Adrenal gland (tissue), 12 donors: ENCODE data around the gene MATR3. TPM values are rescaled to one million over a fixed set of nuclear protein-coding genes. Genes with fewer than 3 reads are reported as not detected.
A peak's percentile ranks its signal among the peaks of the same experiment; 100 is the strongest.

Experiments used
- DNase-seq, 7 donors: peaks; one replicate each; pipeline ENCODE4 v3.0.0-alpha.2; 2019 to 2020
- H3K27ac ChIP-seq, 5 donors: fragments of 200-600 bp; sonication (generic) in 4 of 5; 1 replicate in 3 of 5; 2 replicates in 2 of 5; pipeline versions ENCODE4 v1.5.1 to v1.8.0; 2016 to 2020; ENCODE audit warnings: mild to moderate bottlenecking in 1 of 5
- H3K27me3 ChIP-seq: fragments of 200-600 bp; 2 replicates; pipeline ENCODE4 v1.8.0; 2021
- H3K36me3 ChIP-seq, 2 donors: fragments of 200-600 bp; replicated peaks in 1 of 2; 1 replicate in 1 of 2; 2 replicates in 1 of 2; pipeline versions ENCODE4 v1.5.1 to v1.8.0; 2018 to 2022
- H3K4me1 ChIP-seq, 2 donors: fragments of 200-600 bp; replicated peaks in 1 of 2; 1 replicate in 1 of 2; 2 replicates in 1 of 2; pipeline versions ENCODE4 v1.5.1 to v1.8.0; 2018 to 2021
- H3K4me3 ChIP-seq, 4 donors: fragments of 200-600 bp; sonication (generic) in 3 of 4; one replicate each; pipeline ENCODE4 v1.5.1; 2016 to 2018
- H3K9me3 ChIP-seq, 3 donors: fragments of 200-600 bp; sonication (generic) in 1 of 3; replicated peaks in 1 of 3; 1 replicate in 2 of 3; 2 replicates in 1 of 3; pipeline versions ENCODE4 v1.5.1 to v1.8.0; 2016 to 2021
- CTCF ChIP-seq, 6 experiments: fragments of 450-650 bp in 4 of 6; fragments of 200-600 bp in 2 of 6; sonication (generic) in 1 of 6; IDR thresholded peaks; 1 replicate in 5 of 6; 2 replicates in 1 of 6; pipeline versions ENCODE4 v1.5.1 to v1.8.0; 2016 to 2021; ENCODE audit warnings: antibody characterized with exemption in 6 of 6, mild to moderate bottlenecking in 2 of 6, moderate library complexity in 1 of 6
- POLR2A ChIP-seq, 2 donors: fragments of 450-650 bp; IDR thresholded peaks; one replicate each; pipeline ENCODE4 v1.6.1; 2017; ENCODE audit warnings: antibody characterized with exemption in 2 of 2, mild to moderate bottlenecking in 2 of 2, moderate library complexity in 1 of 2
- WGBS, 4 donors: extraction: QIAGEN DNeasy Blood & Tissue Kit in 2 of 4; methylation state at CpG; one replicate each; pipeline versions ENCODE4 v1.1.5 to v1.1.7; 2013 to 2017; 5-methylcytosine and 5-hydroxymethylcytosine counted together
- intact Hi-C, 2 donors: fragments of 100-400 bp; cut with DNase I; formaldehyde crosslinking; loops; one replicate each; pipeline versions ENCODE4 v1.14.1 to v1.15.0; 2022 to 2023
- polyA plus RNA-seq, 3 donors: library from polyadenylated mRNA; stranded (reverse); fragments of 200-250 nt in 2 of 3; fragments of 350-450 nt in 1 of 3; fragmentation: Illumina TruSeq in 1 of 3; extraction: RNeasy Lipid Tissue Mini Kit (QIAGEN cat#74804) in 1 of 3; gene quantifications; one replicate each; pipeline ENCODE4 v1.2.3, GENCODE V29; 2013 to 2014
- total RNA-seq, 9 donors: library from RNA; depleted of rRNA in 4 of 9; stranded (reverse); fragments of >200 nt in 4 of 9; fragments of 120-200 nt in 1 of 9; fragmentation: NEBNext Ultra II Directional in 1 of 9; extraction: Animal tissue kit (Norgen Biotek cat#: 25700) in 1 of 9; gene quantifications; one replicate each; pipeline versions ENCODE4 v1.1.0 to v1.2.4, GENCODE V29; 2013 to 2023
- donor health status: healthy with polysubstance abuse.
- donor health status: Bipolar disorder and iron deficiency.
- donor health status: DM: yes; HTN: yes; CAD: no.
- donor health status: DM: no; HTN: no; CAD: no.
- donor health status: DM: no; HTN: no; CAD: no.
- donor health status: DM: yes; HTN: yes; CAD: no.

Gene MATR3
- total and polyA plus RNA-seq, 12 donors = 99.4 to 324 (median 176) TPM

GRCh38 chr5:139298242-139298641 is 4.7 kb downstream of the MATR3 start:
- intact Hi-C loops = no loop called here
- WGBS, 4 donors = 59 to 65% (median 62%) methylated on average over 11 of the region's 11 CpGs
- Histone ChIP-seq H3K4me3 (no peak overlapping the region), H3K4me1 (peaks cover 37 to 78% of the 10 kb centered on the region in 2 donors), H3K9me3 (no peaks in the 10 kb centered on the region), H3K27ac (peak overlapping the region in 2 of 5 donors; percentile 6 to 100), H3K36me3 (no peaks in the 10 kb centered on the region), H3K27me3 (no peaks in the 10 kb centered on the region)
- no peak for DNase-seq
- TF ChIP-seq CTCF (IDR thresholded peaks at IDR 0.05) (no peak), POLR2A (IDR thresholded peaks at IDR 0.05) (no peak)

- TF ChIP-seq POLR2A (IDR thresholded peaks at IDR 0.05) (no peak), CTCF (IDR thresholded peaks at IDR 0.05) (no peak)
- peaks cover 42 to 91% of the 10 kb centered on the region in 2 donors for H3K4me1 ChIP-seq
- no peaks in the 10 kb centered on the region for H3K36me3 ChIP-seq
- H3K9me3 ChIP-seq = no peaks in the 10 kb centered on the region
- 50 to 61% (median 57%) methylated on average over 4 of the region's 4 CpGs for WGBS, 4 donors
- peak overlapping the region in 1 of 5 donors; percentile 21 for H3K27ac ChIP-seq
- no peak for DNase-seq
- no peaks in the 10 kb centered on the region for H3K27me3 ChIP-seq
- no peak overlapping the region for H3K4me3 ChIP-seq
- intact Hi-C loops = no loop called here
Measured at GRCh38 chr5:139299486-139299885, 5.9 kb downstream of the MATR3 start.

- intact Hi-C loops = no loop called here
- TF ChIP-seq POLR2A (IDR thresholded peaks at IDR 0.05) (no peak), CTCF (IDR thresholded peaks at IDR 0.05) (no peak)
- no peak for DNase-seq
- peak overlapping the region in 3 of 5 donors; percentile 26 to 39 (median 33) for H3K27ac ChIP-seq
- H3K4me3 ChIP-seq = no peak overlapping the region
- H3K4me1 ChIP-seq = peaks cover 65 to 100% of the 10 kb centered on the region in 2 donors
- no peaks in the 10 kb centered on the region for H3K36me3 ChIP-seq
- no peaks in the 10 kb centered on the region for H3K27me3 ChIP-seq
- WGBS, 4 donors = 45 to 58% (median 50%) methylated on average over 7 of the region's 7 CpGs
- no peaks in the 10 kb centered on the region for H3K9me3 ChIP-seq
Measured at GRCh38 chr5:139301808-139302499, 8.4 kb downstream of the MATR3 start.

- H3K4me1 ChIP-seq = peaks cover 55 to 100% of the 10 kb centered on the region in 2 donors
- H3K9me3 ChIP-seq = no peaks in the 10 kb centered on the region
- no peak for TF ChIP-seq CTCF (IDR thresholded peaks at IDR 0.05)
- no peak for TF ChIP-seq POLR2A (IDR thresholded peaks at IDR 0.05)
- DNase-seq = no peak
- H3K4me3 ChIP-seq = no peak overlapping the region
- 25 to 42% (median 35%) methylated on average over 3 of the region's 3 CpGs for WGBS, 4 donors
- no peaks in the 10 kb centered on the region for H3K36me3 ChIP-seq
- H3K27me3 ChIP-seq = no peaks in the 10 kb centered on the region
- H3K27ac ChIP-seq = peak overlapping the region in 1 of 5 donors; percentile 1
- intact Hi-C loops = no loop called here
Measured at GRCh38 chr5:139304391-139305324, 11.1 kb downstream of the MATR3 start.
